Omental fat pad (tissue), 4 donors: ENCODE data around the gene TRIM41. TPM values are rescaled to one million over a fixed set of nuclear protein-coding genes. Genes with fewer than 3 reads are reported as not detected.

ENCODE experiments used
- ATAC-seq: fragments of 150-250 bp; one replicate; pipeline ENCODE4 v1.9.1; 2016; ENCODE audit warnings: mild to moderate bottlenecking, moderate library complexity; ENCODE audit not compliant: low FRiP score
- DNase-seq: peaks from one replicate; pipeline ENCODE4 v3.0.0-alpha.2; 2019; ENCODE audit warnings: low spot score
- CTCF ChIP-seq, 3 donors: fragments of 450-650 bp; IDR thresholded peaks; one replicate each; pipeline ENCODE4 v1.5.1; 2016 to 2017; ENCODE audit warnings: antibody characterized with exemption in 3 of 3, mild to moderate bottlenecking in 3 of 3, moderate library complexity in 2 of 3
- total RNA-seq, 4 donors: library from RNA; depleted of rRNA; stranded (reverse); fragments of >200 nt; gene quantifications; one replicate each; pipeline ENCODE4 v1.1.0, GENCODE V29; 2016

The TRIM41 gene
- total RNA-seq, 4 donors from 2014 or later = 9.8 to 16.4 (median 12.6) TPM

- DNase-seq (no peak), ATAC-seq (no peak)
- TF ChIP-seq CTCF (IDR thresholded peaks at IDR 0.05) = no peak
These were observed 25.2 kb downstream of the TRIM41 start for GRCh38 chr5:181248277-181248676.

GRCh38 chr5:181255276-181255675 is 32.2 kb downstream of the TRIM41 start:
- no peak for TF ChIP-seq CTCF (IDR thresholded peaks at IDR 0.05)
- ATAC-seq = no peak
- no peak for DNase-seq

GRCh38 chr5:181255836-181256578 is 32.9 kb downstream of the TRIM41 start:
- no peak for TF ChIP-seq CTCF (IDR thresholded peaks at IDR 0.05)
- ATAC-seq = no peak
- no peak for DNase-seq

- DNase-seq = no peak
- no peak for TF ChIP-seq CTCF (IDR thresholded peaks at IDR 0.05)
- no peak for ATAC-seq
These were observed 35.5 kb downstream of the TRIM41 start for GRCh38 chr5:181258576-181258975.

GRCh38 chr5:181259283-181259682 is 36.2 kb downstream of the TRIM41 start:
- no peak for ATAC-seq
- DNase-seq = no peak
- TF ChIP-seq CTCF (IDR thresholded peaks at IDR 0.05) = no peak

GRCh38 chr5:181259974-181260719 is 37.1 kb downstream of the TRIM41 start:
- no peak for TF ChIP-seq CTCF (IDR thresholded peaks at IDR 0.05)
- no peak for DNase-seq
- ATAC-seq = no peak
